Measurements from ENCODE around the gene REV3L. TPM values are rescaled to one million over a fixed set of nuclear protein-coding genes. Genes with fewer than 3 reads are reported as not detected.

The REV3L gene
- total RNA-seq, 1 experiment from 2014 or later, result 12.8 TPM

GRCh38 chr6:111353912-111354462, 129.0 kb downstream of the REV3L start:
- TF ChIP-seq MAX (IDR thresholded peaks at IDR 0.05), result no peak
- TF ChIP-seq EGR1 (IDR thresholded peaks at IDR 0.05; ENCODE audit: low read depth), result no peak
- no peak for TF ChIP-seq SRF (IDR thresholded peaks at IDR 0.05; ENCODE audit: low read depth)
- no peak for TF ChIP-seq ELF1 (IDR thresholded peaks at IDR 0.05; ENCODE audit: borderline replicate concordance, low read depth)
- no peak for TF ChIP-seq EZH2phosphoT487 (IDR thresholded peaks at IDR 0.05; ENCODE audit: borderline replicate concordance)
- TF ChIP-seq ZFX (IDR thresholded peaks at IDR 0.05), result no peak
- TF ChIP-seq SIN3A (IDR thresholded peaks at IDR 0.05; ENCODE audit: low read depth), result no peak
- no peak for TF ChIP-seq CEBPB (IDR thresholded peaks at IDR 0.05; ENCODE audit: low read depth)
- TF ChIP-seq RAD21 (IDR thresholded peaks at IDR 0.05; ENCODE audit: low read depth), result no peak
- no peak for TF ChIP-seq YY1 (IDR thresholded peaks at IDR 0.05; ENCODE audit: extremely low read depth, insufficient replicate concordance, low read depth, low read length)
- Histone ChIP-seq H3K9ac (ENCODE audit: low read length) (no peak overlapping the region), H3K27me3 (ENCODE audit: insufficient read depth, low read length) (no peaks in the 10 kb centered on the region), H3K9me3 (ENCODE audit: control insufficient read depth in 1 of 2, insufficient read depth in 1 of 2, low read depth in 1 of 2, low read length in 2 of 2) (no peaks in the 10 kb centered on the region), H2AFZ (ENCODE audit: low read depth, low read length, poor library complexity, severe bottlenecking) (no peak overlapping the region), H3K4me2 (ENCODE audit: low read length) (no peak overlapping the region), H4K20me1 (ENCODE audit: insufficient read depth) (no peaks in the 10 kb centered on the region; the same call in 1 of the 2 replicates), H3K4me3 (replicated peaks in 1 of 2; ENCODE audit: low read depth in 1 of 2, low read length in 2 of 2) (no peak overlapping the region), H3K9me2 (ENCODE audit: insufficient read depth) (no peaks in the 10 kb centered on the region), H3K79me2 (ENCODE audit: insufficient read depth, low read length) (no peaks in the 10 kb centered on the region), H3K27ac (ENCODE audit: low read depth, low read length) (no peak overlapping the region), H3K4me1 (ENCODE audit: control insufficient read depth in 1 of 2, insufficient read depth in 2 of 2, low read length in 2 of 2) (no peaks in the 10 kb centered on the region), H3K36me3 (ENCODE audit: control insufficient read depth in 1 of 2, insufficient read depth in 2 of 2, low read length in 2 of 2) (peaks cover 0 to 6% of the 10 kb centered on the region in 2 experiments; a peak in 2 of 4 replicates)
- ChIA-PET RAD21 (ENCODE audit: low non-redundant PET in 1 of 2, low total read pairs in 2 of 2, uncharacterized antibody in 2 of 2, unreplicated experiment in 2 of 2) (no interaction called here), POLR2A (no interaction called here), CTCF (no interaction called here)
- ATAC-seq, result no peak
- intact Hi-C loops (cut with micrococcal nuclease), result no loop called here
- no peak for DNase-seq (ENCODE audit: low read depth, low spot score)
- BruUV-seq (replicated peaks), result no TSS peak

- no peak overlapping the region for H2AFZ ChIP-seq (ENCODE audit: low read depth, low read length, poor library complexity, severe bottlenecking)
- DNase-seq (ENCODE audit: low read depth, low spot score) (no peak), ATAC-seq (no peak)
- no peaks in the 10 kb centered on the region for H3K4me1 ChIP-seq (ENCODE audit: control insufficient read depth in 1 of 2, insufficient read depth in 2 of 2, low read length in 2 of 2)
- intact Hi-C loops (cut with micrococcal nuclease), result no loop called here
- no peak overlapping the region for H3K4me2 ChIP-seq (ENCODE audit: low read length)
- H3K9me3 ChIP-seq (ENCODE audit: control insufficient read depth in 1 of 2, insufficient read depth in 1 of 2, low read depth in 1 of 2, low read length in 2 of 2), result no peaks in the 10 kb centered on the region
- ChIA-PET CTCF (no interaction called here), POLR2A (no interaction called here), RAD21 (ENCODE audit: low non-redundant PET in 1 of 2, low total read pairs in 2 of 2, uncharacterized antibody in 2 of 2, unreplicated experiment in 2 of 2) (no interaction called here)
- no TSS peak for BruUV-seq (replicated peaks)
- H4K20me1 ChIP-seq (ENCODE audit: insufficient read depth), result no peaks in the 10 kb centered on the region
- H3K27me3 ChIP-seq (ENCODE audit: insufficient read depth, low read length), result no peaks in the 10 kb centered on the region
- no peaks in the 10 kb centered on the region for H3K79me2 ChIP-seq (ENCODE audit: insufficient read depth, low read length)
- H3K27ac ChIP-seq (ENCODE audit: low read depth, low read length), result no peak overlapping the region
- no peak overlapping the region for H3K4me3 ChIP-seq (replicated peaks in 1 of 2; ENCODE audit: low read depth in 1 of 2, low read length in 2 of 2)
- H3K9ac ChIP-seq (ENCODE audit: low read length), result no peak overlapping the region
- H3K36me3 ChIP-seq (ENCODE audit: control insufficient read depth in 1 of 2, insufficient read depth in 2 of 2, low read length in 2 of 2), result no peaks in the 10 kb centered on the region; a peak in 1 of 4 replicates
- H3K9me2 ChIP-seq (ENCODE audit: insufficient read depth), result no peaks in the 10 kb centered on the region
- TF ChIP-seq SRF (IDR thresholded peaks at IDR 0.05; ENCODE audit: low read depth) (no peak), ATF3 (IDR thresholded peaks at IDR 0.05) (no peak), EZH2 (IDR thresholded peaks at IDR 0.05) (no peak), SIN3A (IDR thresholded peaks at IDR 0.05; ENCODE audit: low read depth) (no peak), RAD21 (IDR thresholded peaks at IDR 0.05; ENCODE audit: low read depth) (no peak), JUND (IDR thresholded peaks at IDR 0.05) (no peak), ZBTB33 (IDR thresholded peaks at IDR 0.05; ENCODE audit: extremely low read depth, insufficient replicate concordance, low read length) (no peak), CTCF (IDR thresholded peaks at IDR 0.05 in 2 of 3, conservative IDR thresholded peaks at IDR 0.05 in 1 of 3; ENCODE audit: borderline replicate concordance in 1 of 3, insufficient read depth in 1 of 3, low read depth in 2 of 3, low read length in 2 of 3) (no peak), POLR2A (IDR thresholded peaks at IDR 0.05; ENCODE audit: borderline replicate concordance, extremely low read depth, insufficient read depth, insufficient read length) (no peak), FOSL1 (IDR thresholded peaks at IDR 0.05; ENCODE audit: low read depth) (no peak), YY1 (IDR thresholded peaks at IDR 0.05; ENCODE audit: extremely low read depth, insufficient replicate concordance, low read depth, low read length) (no peak), ZNF274 (IDR thresholded peaks at IDR 0.05; ENCODE audit: low read depth, low read length) (no peak), CEBPB (IDR thresholded peaks at IDR 0.05; ENCODE audit: low read depth) (no peak)
These were observed 135.4 kb downstream of the REV3L start for GRCh38 chr6:111347589-111347988.
